IPS-18a (cell line): ENCODE measurements around the gene WDR4.
"Not testable (repeated sequence)": the region's sequence is repeated elsewhere in the genome, so short reads cannot be mapped to it uniquely, and the experiment has no call there.

Experiments used
- H3K27ac ChIP-seq: one replicate; pipeline ENCODE4 v1.5.1; 2013; ENCODE audit warnings: low read length
- H3K27me3 ChIP-seq: one replicate; pipeline ENCODE4 v1.6.1; 2013; ENCODE audit warnings: mild to moderate bottlenecking, low read length; ENCODE audit not compliant: control insufficient read depth, insufficient read depth
- H3K36me3 ChIP-seq: one replicate; pipeline ENCODE4 v1.6.1; 2013; ENCODE audit warnings: low read depth, low read length; ENCODE audit not compliant: control insufficient read depth
- H3K4me1 ChIP-seq: one replicate; pipeline ENCODE4 v1.6.1; 2013; ENCODE audit warnings: low read depth, low read length; ENCODE audit not compliant: control insufficient read depth
- H3K4me3 ChIP-seq: one replicate; pipeline ENCODE4 v1.5.1; 2013; ENCODE audit warnings: low read length
- H3K9ac ChIP-seq: one replicate; pipeline ENCODE4 v1.6.1; 2013; ENCODE audit warnings: mild to moderate bottlenecking, low read length, moderate library complexity
- H3K9me3 ChIP-seq: one replicate; pipeline ENCODE4 v1.6.1; 2013; ENCODE audit warnings: low read depth, low read length; ENCODE audit not compliant: control insufficient read depth

Gene WDR4

DNA sequence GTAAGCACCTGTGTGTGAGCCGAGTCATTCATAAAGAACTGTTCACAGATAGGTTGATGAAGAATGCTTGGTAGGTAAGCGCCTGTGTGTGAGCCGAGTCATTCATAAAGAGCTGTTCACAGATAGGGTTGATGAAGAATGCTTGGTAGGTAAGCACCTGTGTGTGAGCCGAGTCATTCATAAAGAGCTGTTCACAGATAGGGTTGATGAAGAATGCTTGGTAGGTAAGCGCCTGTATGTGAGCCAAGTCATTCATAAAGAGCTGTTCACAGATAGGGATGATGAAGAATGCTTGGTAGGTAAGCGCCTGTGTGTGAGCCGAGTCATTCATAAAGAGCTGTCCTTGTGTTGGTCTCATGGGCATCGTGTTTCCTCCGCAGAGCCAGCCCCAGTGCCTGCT lies 29.1 kb upstream of the WDR4 start:
- H3K27me3 ChIP-seq, H3K4me1 ChIP-seq, H3K27ac ChIP-seq, H3K9me3 ChIP-seq, H3K4me3 ChIP-seq, H3K9ac ChIP-seq: not testable (repeated sequence)
- peaks cover 48% of the 10 kb centered on the region for H3K36me3 ChIP-seq

DNA sequence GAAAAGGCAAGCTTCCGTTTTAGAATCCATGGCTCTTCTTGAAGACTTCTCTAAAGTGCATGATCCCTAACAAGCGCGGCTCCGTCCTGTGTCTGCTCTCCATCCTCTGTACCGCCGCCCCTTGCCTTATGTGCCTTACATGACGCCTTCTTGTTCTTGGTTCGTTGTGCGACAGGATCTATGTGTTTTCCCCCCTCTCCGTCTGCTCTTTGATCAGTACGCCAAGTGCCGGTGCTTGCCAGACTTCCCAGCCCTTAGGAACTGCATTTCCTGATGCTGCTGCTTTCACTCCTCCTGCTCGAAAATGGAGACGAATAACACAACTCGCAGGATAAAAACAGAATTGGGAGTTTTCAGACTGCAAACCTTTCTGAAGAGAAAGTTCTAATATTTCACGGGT lies 26.9 kb upstream of the WDR4 start:
- peaks cover 52% of the 10 kb centered on the region for H3K36me3 ChIP-seq
- no peak overlapping the region for H3K4me3 ChIP-seq
- H3K4me1 ChIP-seq = no peaks in the 10 kb centered on the region
- H3K27ac ChIP-seq = no peak overlapping the region
- no peaks in the 10 kb centered on the region for H3K27me3 ChIP-seq
- no peak overlapping the region for H3K9ac ChIP-seq
- no peaks in the 10 kb centered on the region for H3K9me3 ChIP-seq

DNA sequence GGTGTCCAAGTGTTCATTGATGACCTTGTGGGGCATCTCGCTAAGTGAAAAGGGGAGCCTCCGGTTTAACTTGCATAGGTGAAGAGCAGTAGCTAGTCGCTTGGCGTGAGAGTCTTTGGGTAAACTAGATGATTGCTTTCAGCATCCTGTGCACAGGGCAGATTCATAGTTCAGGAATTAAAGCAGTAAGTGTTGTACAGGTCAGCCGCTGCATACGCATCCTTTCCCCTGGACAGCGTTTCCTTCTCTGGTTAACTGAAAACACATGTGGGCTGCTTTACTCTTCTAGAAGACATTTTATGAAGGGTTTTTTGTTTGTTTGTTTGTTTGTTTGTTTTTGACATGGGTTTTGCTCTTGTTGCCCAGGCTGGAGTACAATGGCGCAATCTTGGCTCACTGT lies 25.9 kb upstream of the WDR4 start:
- no peaks in the 10 kb centered on the region for H3K9me3 ChIP-seq
- no peak overlapping the region for H3K9ac ChIP-seq
- H3K27ac ChIP-seq = no peak overlapping the region
- H3K4me1 ChIP-seq = no peaks in the 10 kb centered on the region
- H3K27me3 ChIP-seq = no peaks in the 10 kb centered on the region
- H3K36me3 ChIP-seq = peaks cover 56% of the 10 kb centered on the region
- H3K4me3 ChIP-seq = no peak overlapping the region

DNA sequence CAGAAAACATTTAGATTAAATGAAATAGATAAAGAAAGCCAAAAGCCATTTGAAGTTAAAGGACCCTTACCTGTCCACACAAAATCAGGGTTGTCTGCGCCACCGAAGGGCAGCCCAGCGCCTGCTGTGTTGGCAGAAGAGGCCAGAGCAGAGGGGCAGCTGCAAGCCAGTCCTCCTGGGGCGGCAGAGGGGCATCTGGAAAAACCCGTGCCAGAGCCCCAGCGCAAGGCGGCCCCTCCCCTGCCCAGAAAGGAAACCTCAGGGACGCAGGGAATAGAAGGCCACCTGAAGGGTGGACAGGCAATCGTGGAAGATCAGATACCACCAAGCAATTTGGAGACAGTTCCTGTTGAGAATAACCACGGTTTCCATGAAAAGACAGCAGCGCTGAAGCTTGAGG lies 24.5 kb upstream of the WDR4 start:
- Histone ChIP-seq H3K36me3 (peaks cover 48% of the 10 kb centered on the region), H3K4me1 (no peaks in the 10 kb centered on the region), H3K27me3 (no peaks in the 10 kb centered on the region), H3K9me3 (no peaks in the 10 kb centered on the region), H3K9ac (no peak overlapping the region), H3K27ac (no peak overlapping the region), H3K4me3 (no peak overlapping the region)

DNA sequence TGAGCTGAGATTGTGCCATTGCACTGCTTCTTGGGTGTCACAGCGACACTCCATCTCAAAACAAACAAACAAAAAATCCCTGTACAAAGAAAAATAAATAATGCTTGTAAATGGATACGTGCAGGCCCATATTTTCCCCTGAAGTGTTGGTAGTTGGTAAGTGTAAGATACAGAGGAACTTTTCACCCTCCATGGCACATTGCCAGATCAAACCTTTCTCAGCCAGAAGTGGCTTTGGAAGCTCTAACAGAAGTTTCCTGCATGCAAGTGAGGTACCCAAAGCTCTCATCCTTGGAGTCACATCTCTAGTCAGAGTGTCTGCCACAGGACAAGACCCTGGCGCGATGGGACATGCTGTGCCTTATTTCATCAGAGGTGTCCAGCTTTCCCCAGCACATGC lies 21.1 kb upstream of the WDR4 start:
- no peaks in the 10 kb centered on the region for H3K9me3 ChIP-seq
- H3K27me3 ChIP-seq = no peaks in the 10 kb centered on the region
- H3K36me3 ChIP-seq = peaks cover 52% of the 10 kb centered on the region
- H3K4me1 ChIP-seq = no peaks in the 10 kb centered on the region
- H3K9ac ChIP-seq = no peak overlapping the region
- no peak overlapping the region for H3K4me3 ChIP-seq
- H3K27ac ChIP-seq = no peak overlapping the region

DNA sequence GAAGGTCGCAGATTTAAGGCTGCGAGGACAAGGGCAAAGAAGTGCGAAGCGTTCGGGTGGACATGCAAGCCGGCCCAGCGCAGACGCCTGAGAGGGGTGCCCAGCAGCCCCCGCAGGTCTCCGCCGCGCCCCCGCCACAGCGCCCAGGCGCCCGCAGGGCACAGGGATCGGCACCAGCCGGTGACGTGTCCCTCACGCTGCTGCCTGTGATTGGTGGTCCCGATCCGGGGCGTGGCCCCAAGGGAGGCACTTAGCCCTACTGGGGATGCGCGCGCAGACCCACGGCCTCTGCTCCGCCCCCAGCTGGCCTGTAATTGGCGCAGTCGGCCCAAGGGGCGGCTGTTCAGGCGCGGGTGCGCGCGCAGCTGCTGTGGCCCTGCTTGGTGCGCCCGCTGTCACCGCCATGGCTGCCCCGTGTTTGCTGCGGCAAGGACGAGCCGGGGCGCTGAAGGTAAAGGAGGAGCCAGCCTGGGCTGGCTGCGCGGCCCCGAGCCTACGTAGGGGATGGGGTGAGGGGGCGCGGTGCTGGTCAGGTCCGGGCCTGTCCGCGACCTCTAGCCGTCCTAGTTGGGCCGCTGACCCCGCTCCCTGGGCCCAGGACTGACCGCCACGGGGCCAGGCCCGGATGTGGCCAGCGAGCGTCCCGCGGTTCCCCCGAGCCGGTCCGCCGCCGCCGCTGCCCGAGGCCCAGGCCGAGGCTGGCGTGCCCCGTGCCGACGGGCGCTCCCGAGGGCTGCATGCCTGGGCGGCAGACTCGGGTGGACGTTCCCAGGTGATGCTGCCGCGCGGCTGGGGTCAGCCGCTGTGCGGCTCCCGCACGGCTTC lies 13.8 kb upstream of the WDR4 start, which contains the start of gene NDUFV3:
NDUFV3 (plus strand) TSS at position 379 of the 825 bp plus-strand sequence; CDS start at position 404, 25 bp downstream.
- H3K36me3 ChIP-seq = peaks cover 14% of the 10 kb centered on the region
- H3K27me3 ChIP-seq = no peaks in the 10 kb centered on the region
- no peaks in the 10 kb centered on the region for H3K9me3 ChIP-seq
- peak within 1 kb of the TSS; percentile 68 for H3K27ac ChIP-seq
- peak within 1 kb of the TSS; percentile 99 for H3K4me3 ChIP-seq
- peak within 1 kb of the TSS; percentile 82 for H3K9ac ChIP-seq
- H3K4me1 ChIP-seq = no peaks in the 10 kb centered on the region

DNA sequence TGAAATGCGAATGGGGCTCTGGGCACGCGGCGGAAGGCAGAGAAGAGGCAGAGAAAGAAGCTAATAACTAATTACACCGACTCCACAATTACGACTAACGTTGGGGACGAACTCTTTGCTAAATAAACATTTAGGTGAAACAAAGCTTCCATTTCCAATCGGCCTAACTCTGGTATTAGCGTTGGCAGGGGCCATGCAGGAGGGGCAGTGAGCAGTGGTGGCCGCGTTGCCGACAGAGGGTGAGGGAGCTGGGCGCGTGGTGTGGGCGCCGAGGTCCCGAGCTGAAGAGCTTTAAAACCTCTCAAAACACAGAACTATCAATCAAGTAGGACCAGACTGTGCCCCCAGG lies 13.2 kb upstream of the WDR4 start:
- Histone ChIP-seq H3K27me3 (no peaks in the 10 kb centered on the region), H3K9ac (peak overlapping the region; percentile 72), H3K4me3 (peak overlapping the region; percentile 99), H3K27ac (peak overlapping the region; percentile 33), H3K9me3 (no peaks in the 10 kb centered on the region), H3K36me3 (peaks cover 8% of the 10 kb centered on the region), H3K4me1 (no peaks in the 10 kb centered on the region)

DNA sequence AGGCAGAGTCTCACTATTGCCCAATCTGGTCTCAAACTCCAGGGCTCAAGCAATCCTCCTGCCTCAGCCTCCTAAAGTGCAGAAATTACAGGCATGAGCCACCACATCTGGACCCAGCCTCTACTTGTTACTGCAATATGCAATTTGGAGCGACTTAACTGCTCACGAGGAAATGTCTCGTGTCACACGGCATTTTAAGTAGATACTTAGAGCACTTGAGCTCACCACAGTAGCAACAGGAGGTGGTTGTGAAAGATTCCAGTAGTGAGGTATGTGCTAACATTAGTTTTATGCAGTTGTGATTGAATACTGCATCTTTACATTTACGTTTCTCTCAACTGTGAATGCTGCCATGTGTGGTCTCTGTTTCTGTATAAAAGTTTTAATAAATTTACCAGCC lies 8.0 kb upstream of the WDR4 start:
- H3K4me1 ChIP-seq = no peaks in the 10 kb centered on the region
- H3K9ac ChIP-seq = no peak overlapping the region
- H3K4me3 ChIP-seq = no peak overlapping the region
- H3K27ac ChIP-seq = no peak overlapping the region
- H3K36me3 ChIP-seq = no peaks in the 10 kb centered on the region
- no peaks in the 10 kb centered on the region for H3K27me3 ChIP-seq
- no peaks in the 10 kb centered on the region for H3K9me3 ChIP-seq

DNA sequence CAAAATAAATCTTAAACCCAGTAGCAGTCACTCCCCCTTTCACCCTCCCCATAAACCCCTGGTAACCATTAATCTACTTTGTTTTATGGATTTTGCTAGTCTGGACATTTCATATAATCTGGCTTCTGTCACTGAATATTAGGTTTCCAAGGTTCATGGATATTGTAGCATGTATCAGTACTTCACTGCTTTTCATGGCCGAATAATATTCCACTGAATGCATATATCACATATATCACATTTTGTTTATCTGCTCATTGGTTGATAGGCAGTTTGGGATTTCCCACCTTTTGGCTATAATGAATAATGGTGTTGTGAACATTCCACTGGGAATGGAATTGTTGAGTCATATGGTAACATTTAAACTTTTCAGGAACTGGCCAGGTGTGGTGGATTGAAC lies 4.6 kb upstream of the WDR4 start:
- no peak overlapping the region for H3K9ac ChIP-seq
- no peak overlapping the region for H3K27ac ChIP-seq

DNA sequence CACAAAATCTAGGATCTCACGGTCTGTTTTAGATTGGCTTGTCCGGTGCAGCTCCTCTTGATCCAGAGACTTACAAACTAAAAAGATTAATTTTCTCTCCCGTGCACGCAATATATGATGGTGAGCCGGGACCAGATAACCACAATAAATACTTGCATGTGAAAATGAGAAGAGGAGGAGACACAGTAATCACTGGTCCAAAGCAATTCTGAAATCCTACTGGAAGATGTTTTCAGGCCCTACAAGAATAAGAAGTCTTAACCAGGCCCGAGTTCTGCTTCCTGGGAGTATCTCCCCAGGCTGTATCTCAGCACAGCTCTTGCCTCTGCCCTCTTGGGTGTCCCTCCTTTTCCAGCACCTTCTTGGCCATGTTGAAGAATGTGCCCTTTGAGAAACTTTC lies 1.0 kb upstream of the WDR4 start:
- Histone ChIP-seq H3K4me1 (peaks cover 5% of the 10 kb centered on the region), H3K36me3 (peaks cover 5% of the 10 kb centered on the region), H3K9ac (peak overlapping the region; percentile 94), H3K27ac (no peak overlapping the region), H3K27me3 (no peaks in the 10 kb centered on the region), H3K9me3 (no peaks in the 10 kb centered on the region), H3K4me3 (peak overlapping the region; percentile 92)

More for the DNA sequence above, 4.6 kb upstream of the WDR4 start:
- no peak overlapping the region for H3K4me3 ChIP-seq
- no peaks in the 10 kb centered on the region for H3K36me3 ChIP-seq
- H3K4me1 ChIP-seq = no peaks in the 10 kb centered on the region
- no peaks in the 10 kb centered on the region for H3K27me3 ChIP-seq
- H3K9me3 ChIP-seq = no peaks in the 10 kb centered on the region

DNA sequence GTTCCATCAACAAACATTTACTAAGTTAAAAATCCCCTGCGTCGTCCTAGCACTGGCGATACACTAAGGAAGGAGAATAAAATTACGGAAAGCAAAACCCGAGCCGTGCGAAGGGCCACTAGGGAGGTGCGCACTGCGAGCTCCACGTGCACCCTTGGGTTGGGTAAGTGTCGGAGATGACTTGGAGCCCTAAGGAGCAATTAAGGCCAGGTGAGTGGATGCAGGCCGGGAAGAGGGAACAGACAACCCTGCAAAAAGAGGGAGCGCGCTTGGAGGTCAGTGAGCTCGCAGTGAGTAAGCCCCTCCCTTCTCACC lies 704 bp downstream of the WDR4 start:
- Histone ChIP-seq H3K9ac (peak overlapping the region; percentile 94), H3K9me3 (no peaks in the 10 kb centered on the region), H3K27ac (no peak overlapping the region), H3K4me3 (peak overlapping the region; percentile 92), H3K27me3 (no peaks in the 10 kb centered on the region), H3K36me3 (peaks cover 10% of the 10 kb centered on the region), H3K4me1 (peaks cover 5% of the 10 kb centered on the region)

DNA sequence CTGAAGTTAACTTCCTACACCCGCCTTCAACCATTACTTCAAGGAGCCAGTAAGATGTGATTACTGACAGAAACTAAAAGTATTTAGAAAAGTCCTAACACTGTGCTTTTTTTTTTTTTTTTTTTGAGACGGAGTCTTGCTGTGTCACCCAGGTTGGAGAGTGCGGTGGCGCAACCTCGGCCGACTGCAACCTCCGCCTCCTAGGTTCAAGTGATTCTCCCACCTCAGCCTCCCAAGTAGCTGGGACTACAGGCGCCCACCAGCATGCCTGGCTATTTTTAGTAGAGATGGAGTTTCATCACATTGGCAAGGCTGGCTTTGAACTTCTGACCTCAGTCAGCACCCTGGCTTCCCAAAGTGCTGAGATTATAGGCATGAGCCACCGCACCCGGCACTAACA lies 3.5 kb downstream of the WDR4 start:
- H3K36me3 ChIP-seq = peaks cover 37% of the 10 kb centered on the region
- not testable (repeated sequence) for H3K9me3 ChIP-seq, H3K4me1 ChIP-seq, H3K9ac ChIP-seq, H3K4me3 ChIP-seq, H3K27me3 ChIP-seq, H3K27ac ChIP-seq
